Measurements from ENCODE around the gene SP5.

Gene SP5

DNA sequence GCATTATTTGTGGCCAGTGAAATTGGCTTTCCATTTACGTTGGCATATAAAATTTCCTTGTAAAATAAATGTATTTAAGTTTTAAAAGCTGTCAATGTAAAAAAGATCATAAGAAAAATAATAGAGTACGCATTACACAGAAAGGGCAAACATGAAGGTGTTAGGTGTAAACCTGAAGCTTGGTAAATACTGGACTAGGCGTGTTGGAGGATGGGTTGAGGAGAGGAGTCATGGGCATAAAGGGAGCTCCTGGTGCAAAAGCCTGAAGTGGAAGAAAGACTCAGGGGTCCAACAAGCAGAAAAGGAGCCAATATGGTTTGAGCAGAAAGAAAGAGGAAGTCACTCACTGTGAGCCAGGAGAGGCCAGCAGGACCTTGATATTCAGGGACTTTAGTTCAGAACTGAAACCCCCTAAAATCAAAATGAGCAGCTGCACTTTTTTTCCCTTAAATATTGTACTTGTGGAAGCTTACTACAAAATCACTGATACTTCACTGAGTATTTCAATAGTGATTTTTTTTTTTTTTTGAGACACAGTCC is 24.4 kb downstream of the SP5 start:
- no peaks in the 10 kb centered on the region for H3K79me2 ChIP-seq (ENCODE audit: low read length)
- H3K36me3 ChIP-seq (replicated peaks; ENCODE audit: insufficient read depth, low read length), result no peaks in the 10 kb centered on the region
- no peaks in the 10 kb centered on the region for H3K4me1 ChIP-seq (ENCODE audit: low read length)
- no peaks in the 10 kb centered on the region for H4K20me1 ChIP-seq (ENCODE audit: insufficient read depth, low read length)
- no peak for TF ChIP-seq EZH2 (optimal IDR thresholded peaks at IDR 0.05; ENCODE audit: low read depth, low read length)
- TF ChIP-seq, protein P1, sequence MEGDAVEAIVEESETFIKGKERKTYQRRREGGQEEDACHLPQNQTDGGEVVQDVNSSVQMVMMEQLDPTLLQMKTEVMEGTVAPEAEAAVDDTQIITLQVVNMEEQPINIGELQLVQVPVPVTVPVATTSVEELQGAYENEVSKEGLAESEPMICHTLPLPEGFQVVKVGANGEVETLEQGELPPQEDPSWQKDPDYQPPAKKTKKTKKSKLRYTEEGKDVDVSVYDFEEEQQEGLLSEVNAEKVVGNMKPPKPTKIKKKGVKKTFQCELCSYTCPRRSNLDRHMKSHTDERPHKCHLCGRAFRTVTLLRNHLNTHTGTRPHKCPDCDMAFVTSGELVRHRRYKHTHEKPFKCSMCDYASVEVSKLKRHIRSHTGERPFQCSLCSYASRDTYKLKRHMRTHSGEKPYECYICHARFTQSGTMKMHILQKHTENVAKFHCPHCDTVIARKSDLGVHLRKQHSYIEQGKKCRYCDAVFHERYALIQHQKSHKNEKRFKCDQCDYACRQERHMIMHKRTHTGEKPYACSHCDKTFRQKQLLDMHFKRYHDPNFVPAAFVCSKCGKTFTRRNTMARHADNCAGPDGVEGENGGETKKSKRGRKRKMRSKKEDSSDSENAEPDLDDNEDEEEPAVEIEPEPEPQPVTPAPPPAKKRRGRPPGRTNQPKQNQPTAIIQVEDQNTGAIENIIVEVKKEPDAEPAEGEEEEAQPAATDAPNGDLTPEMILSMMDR (IDR thresholded peaks at IDR 0.05; ENCODE audit: low read length), result no peak
- TF ChIP-seq EZH2phosphoT487 (IDR thresholded peaks at IDR 0.05; ENCODE audit: low read length), result no peak
- H2AFZ ChIP-seq (ENCODE audit: low read length), result no peak overlapping the region
- no peaks in the 10 kb centered on the region for H3F3A ChIP-seq (ENCODE audit: insufficient read depth, low read length)
- H3K9ac ChIP-seq (ENCODE audit: low read length), result no peak overlapping the region
- H3K4me2 ChIP-seq (ENCODE audit: low read depth, low read length), result no peak overlapping the region
- H3K4me3 ChIP-seq (ENCODE audit: low read length), result no peak overlapping the region
- no peak for DNase-seq
- no peaks in the 10 kb centered on the region for H3K9me3 ChIP-seq (replicated peaks; ENCODE audit: insufficient read depth, low read length)
- no peaks in the 10 kb centered on the region for H3K9me2 ChIP-seq (replicated peaks; ENCODE audit: insufficient read depth, low read length)
- no peaks in the 10 kb centered on the region for H3K27me3 ChIP-seq (replicated peaks; ENCODE audit: insufficient read depth, low read length)
- no peak overlapping the region for H3K27ac ChIP-seq (ENCODE audit: low read length)

DNA sequence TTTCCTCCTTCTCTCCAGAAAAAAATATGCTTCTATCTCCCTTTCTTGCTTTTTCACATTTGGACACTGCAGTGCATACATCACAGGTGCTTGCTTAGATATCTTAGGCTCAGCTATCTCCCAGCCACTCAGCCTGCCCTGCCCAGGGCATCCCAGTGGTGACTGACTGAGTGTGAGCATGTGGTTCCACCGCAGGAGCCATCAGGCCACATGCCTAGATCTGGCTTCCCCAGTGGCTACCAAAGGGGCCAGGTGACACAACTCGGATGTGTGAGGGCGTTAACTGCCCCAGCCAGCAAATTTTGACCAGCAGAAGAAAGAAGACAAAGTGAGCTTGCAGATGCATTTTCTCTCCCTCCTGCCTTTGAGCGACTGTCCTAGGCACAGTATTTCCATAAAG is 25.5 kb downstream of the SP5 start:
- Histone ChIP-seq H3F3A (ENCODE audit: insufficient read depth, low read length) (no peaks in the 10 kb centered on the region), H3K4me1 (ENCODE audit: low read length) (no peaks in the 10 kb centered on the region), H3K9me3 (replicated peaks; ENCODE audit: insufficient read depth, low read length) (no peaks in the 10 kb centered on the region), H2AFZ (ENCODE audit: low read length) (no peak overlapping the region), H3K36me3 (replicated peaks; ENCODE audit: insufficient read depth, low read length) (no peaks in the 10 kb centered on the region), H3K27me3 (replicated peaks; ENCODE audit: insufficient read depth, low read length) (no peaks in the 10 kb centered on the region), H3K9ac (ENCODE audit: low read length) (no peak overlapping the region), H3K9me2 (replicated peaks; ENCODE audit: insufficient read depth, low read length) (no peaks in the 10 kb centered on the region), H3K4me2 (ENCODE audit: low read depth, low read length) (no peak overlapping the region), H4K20me1 (ENCODE audit: insufficient read depth, low read length) (no peaks in the 10 kb centered on the region), H3K4me3 (ENCODE audit: low read length) (no peak overlapping the region), H3K27ac (ENCODE audit: low read length) (no peak overlapping the region), H3K79me2 (ENCODE audit: low read length) (no peaks in the 10 kb centered on the region)
- DNase-seq, result no peak
- TF ChIP-seq, protein P1 (IDR thresholded peaks at IDR 0.05; ENCODE audit: low read length), result no peak
- TF ChIP-seq EZH2phosphoT487 (IDR thresholded peaks at IDR 0.05; ENCODE audit: low read length) (no peak), EZH2 (optimal IDR thresholded peaks at IDR 0.05; ENCODE audit: low read depth, low read length) (no peak)

DNA sequence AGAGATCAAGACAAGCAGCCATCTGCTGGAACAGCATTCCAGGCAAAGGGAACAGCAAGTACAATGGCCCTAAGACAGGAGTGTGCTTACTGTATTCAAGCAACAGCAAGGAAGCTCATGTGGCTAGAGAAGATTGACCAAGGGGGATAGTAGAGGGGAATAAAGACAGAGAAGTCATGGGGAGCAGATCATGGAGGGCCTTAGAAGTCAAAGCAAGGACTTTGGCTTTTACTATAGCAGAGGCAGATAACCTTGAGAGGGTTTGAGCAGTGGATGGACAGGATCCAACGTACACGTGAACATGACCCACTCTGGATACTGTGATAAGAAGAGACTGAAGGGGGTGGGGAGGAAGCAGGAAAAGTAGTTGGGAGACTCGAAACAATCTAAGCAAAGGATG is 26.9 kb downstream of the SP5 start:
- Histone ChIP-seq H3K4me2 (ENCODE audit: low read depth, low read length) (no peak overlapping the region), H3K27ac (ENCODE audit: low read length) (no peak overlapping the region), H2AFZ (ENCODE audit: low read length) (no peak overlapping the region), H4K20me1 (ENCODE audit: insufficient read depth, low read length) (no peaks in the 10 kb centered on the region), H3K79me2 (ENCODE audit: low read length) (no peaks in the 10 kb centered on the region), H3K4me3 (ENCODE audit: low read length) (no peak overlapping the region), H3K9me2 (replicated peaks; ENCODE audit: insufficient read depth, low read length) (no peaks in the 10 kb centered on the region), H3F3A (ENCODE audit: insufficient read depth, low read length) (no peaks in the 10 kb centered on the region), H3K36me3 (replicated peaks; ENCODE audit: insufficient read depth, low read length) (no peaks in the 10 kb centered on the region), H3K27me3 (replicated peaks; ENCODE audit: insufficient read depth, low read length) (no peaks in the 10 kb centered on the region), H3K9ac (ENCODE audit: low read length) (no peak overlapping the region), H3K4me1 (ENCODE audit: low read length) (no peaks in the 10 kb centered on the region), H3K9me3 (replicated peaks; ENCODE audit: insufficient read depth, low read length) (no peaks in the 10 kb centered on the region)
- TF ChIP-seq EZH2phosphoT487 (IDR thresholded peaks at IDR 0.05; ENCODE audit: low read length) (no peak), EZH2 (optimal IDR thresholded peaks at IDR 0.05; ENCODE audit: low read depth, low read length) (no peak)
- TF ChIP-seq, protein P1 (IDR thresholded peaks at IDR 0.05; ENCODE audit: low read length), result no peak
- DNase-seq, result no peak
